ENCODE measurements around the gene TRAT1. TPM values are rescaled to one million over a fixed set of nuclear protein-coding genes. Genes with fewer than 3 reads are reported as not detected.
"Not testable (repeated sequence)": the region's sequence is repeated elsewhere in the genome, so short reads cannot be mapped to it uniquely, and the experiment has no call there.

The TRAT1 gene, protein sequence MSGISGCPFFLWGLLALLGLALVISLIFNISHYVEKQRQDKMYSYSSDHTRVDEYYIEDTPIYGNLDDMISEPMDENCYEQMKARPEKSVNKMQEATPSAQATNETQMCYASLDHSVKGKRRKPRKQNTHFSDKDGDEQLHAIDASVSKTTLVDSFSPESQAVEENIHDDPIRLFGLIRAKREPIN
- 1 to 10 TPM in 2 of 10 donors, under 1 TPM in 2, not detected in 6; 0.15 to 5.9 (median 0.72) TPM for polyA plus RNA-seq (ENCODE audit: insufficient read length in 10 of 10)
- long read RNA-seq, donor 1 = 0 reads
- long read RNA-seq, donor 2 = 0 reads
- long read RNA-seq, donor 3 = 0 reads
- long read RNA-seq, donor 4 = 0 reads
- long read RNA-seq, donor 5 = 0 reads
- long read RNA-seq, donor 6 = 0 reads
- long read RNA-seq, donor 7 = 0 reads
- long read RNA-seq, donor 8 = 0 reads
- long read RNA-seq, donor 9 = 0 reads

DNA sequence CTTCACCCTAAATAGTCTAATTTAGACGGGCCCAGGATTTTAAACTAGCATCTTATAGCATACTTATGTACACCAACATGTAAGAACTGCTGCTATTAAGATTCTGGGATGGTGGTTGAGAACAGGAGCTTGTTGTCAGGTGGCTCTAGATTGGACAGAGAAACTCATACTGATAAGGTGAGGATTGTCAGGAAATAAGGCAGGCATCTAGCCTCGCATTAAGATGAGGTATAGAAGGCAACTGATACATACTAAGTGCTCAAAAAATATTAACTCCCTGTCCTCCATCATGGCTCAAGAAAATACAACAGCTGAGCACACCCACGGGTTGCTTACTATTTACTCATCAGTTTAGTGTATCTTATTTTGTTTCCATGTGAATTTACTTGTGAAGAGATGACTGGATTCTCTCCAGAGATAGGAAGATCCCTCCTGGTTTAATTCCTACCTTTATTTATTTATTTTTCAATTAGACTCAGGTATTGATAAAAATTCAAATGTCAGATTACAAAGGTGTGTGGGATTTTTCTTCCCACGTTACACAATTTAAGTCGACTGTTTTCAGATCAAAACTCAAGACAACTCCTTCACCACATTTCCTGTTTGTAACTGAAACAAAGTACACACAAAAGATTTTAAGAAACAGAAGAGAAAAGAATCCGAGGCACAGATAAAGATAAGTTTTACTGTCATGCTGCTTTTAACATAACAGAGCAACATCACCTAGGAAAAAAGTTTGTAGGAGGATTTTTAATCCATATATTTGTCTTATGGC, at the start of gene TRAT1:
Gene TRAT1, plus strand, starts transcription at position 664 of the 775 bp plus-strand sequence. CDS start 142 bp downstream, outside the sequence.
- no peak for DNase-seq

GRCh38 chr3:108775649-108776048, 46.9 kb upstream of the TRAT1 start:
- no peak for DNase-seq

GRCh38 chr3:108779496-108779895, 43.1 kb upstream of the TRAT1 start:
- no peak for DNase-seq

DNA sequence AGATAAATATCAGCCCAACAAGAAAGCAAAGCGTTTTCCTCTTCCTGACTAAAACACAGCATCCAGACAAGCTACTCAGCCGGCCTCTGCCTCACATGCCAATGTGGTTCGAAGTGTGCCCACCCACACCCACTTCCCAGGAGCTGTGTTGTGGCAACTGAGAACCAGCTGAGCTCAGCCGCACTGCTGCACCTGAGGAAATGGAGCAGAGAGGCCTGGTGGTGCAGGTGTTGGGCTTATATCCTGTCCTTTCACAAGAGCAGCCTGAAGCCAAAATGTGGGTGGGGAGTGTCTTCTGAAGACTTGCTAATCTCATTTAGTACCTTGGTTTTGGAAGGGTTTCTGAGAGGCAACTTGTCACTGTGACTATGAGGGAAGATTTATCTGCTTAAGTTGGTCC, 42.4 kb upstream of the TRAT1 start:
- no peak for DNase-seq

DNA sequence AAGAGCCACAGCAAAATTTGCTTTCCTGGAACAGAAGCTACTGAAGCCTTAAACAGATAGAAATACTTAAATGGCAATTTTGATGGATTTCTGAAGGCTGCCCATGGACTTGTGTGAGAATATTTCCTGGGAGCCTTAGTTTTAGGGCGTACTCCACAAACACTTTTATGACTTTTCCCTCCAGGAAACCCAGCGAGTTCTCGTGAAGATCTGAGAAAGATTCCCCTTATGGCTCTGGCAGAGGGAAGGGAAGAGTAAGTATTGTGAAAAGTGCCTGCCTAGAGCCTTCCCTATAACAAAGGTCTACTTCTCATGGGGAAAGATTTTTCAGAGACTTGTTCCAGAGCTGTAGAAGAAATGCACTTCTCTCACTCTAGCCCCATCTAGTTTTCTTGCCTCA, 31.1 kb upstream of the TRAT1 start:
- no peak for DNase-seq

DNA sequence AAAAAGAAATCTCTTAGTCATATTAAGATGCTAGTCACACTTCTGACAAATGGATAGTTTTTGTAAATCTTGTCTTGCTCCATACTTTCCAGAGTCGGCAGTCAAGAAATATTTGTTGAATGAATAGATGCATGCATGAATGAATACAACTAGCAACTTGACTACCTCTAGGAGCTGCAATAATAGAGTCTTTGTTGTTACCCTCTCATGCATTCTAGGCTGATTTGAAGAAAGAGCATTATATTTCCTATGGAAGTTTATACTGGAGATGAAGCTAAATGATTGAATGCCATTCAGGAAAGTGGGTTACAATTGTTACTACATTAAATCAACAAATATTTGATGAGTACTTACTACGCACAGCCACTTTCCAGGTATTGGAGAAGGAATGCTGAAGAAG, 18.1 kb upstream of the TRAT1 start:
- DNase-seq = no peak

- DNase-seq = no peak
These were observed 17.6 kb upstream of the TRAT1 start for GRCh38 chr3:108804966-108805365.

DNA sequence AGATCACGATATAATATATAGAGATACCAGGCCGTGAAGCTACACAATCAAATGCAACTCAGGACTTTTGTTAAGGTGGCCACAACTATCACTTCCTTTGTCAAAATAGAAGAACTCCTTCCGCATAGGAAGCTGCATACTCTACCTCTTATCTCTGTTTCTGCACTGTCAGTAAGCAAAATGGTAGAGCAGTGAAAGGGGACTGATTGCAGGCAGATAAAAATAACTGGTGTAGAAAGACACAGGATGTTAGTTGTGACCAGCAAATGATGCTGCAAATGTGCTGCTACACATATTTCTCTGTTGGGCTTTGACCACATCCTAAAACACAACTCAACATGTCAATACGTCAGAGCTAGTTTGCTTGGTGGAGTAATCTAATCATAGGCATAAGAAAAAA, 16.3 kb upstream of the TRAT1 start:
- DNase-seq = peak in 1 of 3 donors; percentile 0

- no peak for DNase-seq
These were observed 4.2 kb upstream of the TRAT1 start for GRCh38 chr3:108818404-108818803.

DNA sequence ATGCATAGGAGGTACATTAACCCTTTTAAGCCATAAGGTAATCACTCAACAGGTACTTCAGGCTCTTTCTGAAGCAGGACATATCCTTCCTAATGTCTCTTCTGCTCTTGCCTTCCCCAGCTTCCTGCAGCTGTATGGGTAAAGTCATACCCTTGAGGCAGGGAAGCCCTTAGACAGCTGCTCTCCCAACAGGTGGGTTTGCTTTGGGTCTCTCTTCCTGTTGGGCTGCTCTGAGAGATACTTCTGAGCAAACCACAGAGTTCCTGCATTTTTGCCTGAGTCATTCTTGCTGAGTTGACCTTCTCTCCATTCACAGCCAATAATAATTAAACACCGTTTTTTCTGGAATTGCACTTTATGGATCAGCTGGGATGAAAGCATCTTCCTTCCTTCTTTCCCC, 2.0 kb upstream of the TRAT1 start:
- no peak for DNase-seq

GRCh38 chr3:108823227-108823626, 641 bp downstream of the TRAT1 start:
- DNase-seq = no peak

- DNase-seq = not testable (repeated sequence)
These were observed 1.2 kb downstream of the TRAT1 start for GRCh38 chr3:108823803-108824202.

- DNase-seq = no peak
These were observed 4.0 kb downstream of the TRAT1 start for GRCh38 chr3:108826309-108827187.

DNA sequence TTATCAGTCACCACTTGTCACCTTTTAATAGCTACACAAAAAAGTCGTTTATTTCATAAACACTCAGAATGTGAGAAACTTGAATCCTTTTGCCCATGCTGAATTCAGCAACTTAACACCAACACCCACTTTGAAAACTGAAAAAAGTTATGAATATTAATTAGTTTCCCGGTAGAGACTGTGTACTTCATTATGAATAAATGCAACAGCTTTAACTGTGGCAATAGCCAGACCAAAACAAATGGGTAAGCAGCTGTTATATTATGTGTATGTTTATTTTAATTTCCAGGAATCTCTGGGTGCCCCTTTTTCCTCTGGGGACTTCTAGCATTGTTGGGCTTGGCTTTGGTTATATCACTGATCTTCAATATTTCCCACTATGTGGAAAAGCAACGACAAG, 7.8 kb downstream of the TRAT1 start:
- DNase-seq = no peak

GRCh38 chr3:108830991-108831614, 8.5 kb downstream of the TRAT1 start:
- no peak for DNase-seq

- DNase-seq = no peak
These were observed 11.0 kb downstream of the TRAT1 start for GRCh38 chr3:108833611-108834010.

DNA sequence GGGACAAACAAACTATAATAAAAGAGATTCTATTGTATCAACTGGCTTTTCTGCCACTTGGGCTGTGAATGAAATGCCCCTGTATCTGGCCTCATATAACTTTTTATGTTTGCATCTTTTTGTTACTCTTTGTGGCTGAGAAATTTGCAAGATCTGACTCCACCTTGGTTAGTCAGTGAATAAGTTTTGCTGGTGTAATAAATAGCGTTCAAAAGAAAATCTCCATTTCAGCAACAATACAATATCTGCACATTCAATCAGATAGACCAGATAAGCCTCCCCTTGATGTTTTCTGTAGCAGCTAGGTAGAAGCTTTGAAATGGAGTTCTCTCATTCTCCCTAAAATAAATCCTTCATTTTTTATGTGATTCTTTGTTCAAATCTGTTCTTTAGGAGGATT, 12.0 kb downstream of the TRAT1 start:
- no peak for DNase-seq

GRCh38 chr3:108835101-108835500, 12.5 kb downstream of the TRAT1 start:
- no peak for DNase-seq

GRCh38 chr3:108838436-108838835, 15.8 kb downstream of the TRAT1 start:
- no peak for DNase-seq

- no peak for DNase-seq
These were observed 23.2 kb downstream of the TRAT1 start for GRCh38 chr3:108845709-108846293.

GRCh38 chr3:108847187-108847586, 24.6 kb downstream of the TRAT1 start:
- DNase-seq = no peak

Data from muscle of back (tissue), 13 donors.